Stimulated activated CD4-positive, alpha-beta T cell treated with anti-CD3 and anti-CD28 coated beads, Interleukin-4, amount 100 ng/mL, for 4 hours (primary cell): ENCODE measurements around the gene TAPT1.
"Not testable (repeated sequence)": the region's sequence is repeated elsewhere in the genome, so short reads cannot be mapped to it uniquely, and the experiment has no call there.

Experiments used
- DNase-seq, 2 experiments: peaks; one replicate each; pipeline ENCODE4 v3.0.0-alpha.2; 2020

Gene TAPT1

GRCh38 chr4:16207409-16207808, 18.9 kb downstream of the TAPT1 start:
- no peak for DNase-seq

- no peak for DNase-seq
Observed at GRCh38 chr4:16206848-16207247, 19.4 kb downstream of the TAPT1 start.

GRCh38 chr4:16206301-16206700, 20.0 kb downstream of the TAPT1 start:
- DNase-seq: no peak

- no peak for DNase-seq
Observed at GRCh38 chr4:16205298-16206164, 20.7 kb downstream of the TAPT1 start.

GRCh38 chr4:16204505-16204904, 21.8 kb downstream of the TAPT1 start:
- DNase-seq: no peak

- DNase-seq: no peak
Observed at GRCh38 chr4:16203083-16203482, 23.2 kb downstream of the TAPT1 start.

GRCh38 chr4:16202598-16202997, 23.7 kb downstream of the TAPT1 start:
- DNase-seq: no peak

GRCh38 chr4:16199093-16199492, 27.2 kb downstream of the TAPT1 start:
- no peak for DNase-seq

- DNase-seq: no peak
Observed at GRCh38 chr4:16197876-16198665, 28.2 kb downstream of the TAPT1 start.

- no peak for DNase-seq
Observed at GRCh38 chr4:16196482-16197393, 29.5 kb downstream of the TAPT1 start.

- DNase-seq: no peak
Observed at GRCh38 chr4:16195209-16195608, 31.1 kb downstream of the TAPT1 start.

- DNase-seq: not testable (repeated sequence)
Observed at GRCh38 chr4:16194798-16195197, 31.5 kb downstream of the TAPT1 start.

- no peak for DNase-seq
Observed at GRCh38 chr4:16194214-16194613, 32.1 kb downstream of the TAPT1 start.

GRCh38 chr4:16192631-16193518, 33.4 kb downstream of the TAPT1 start:
- no peak for DNase-seq

GRCh38 chr4:16192057-16192456, 34.2 kb downstream of the TAPT1 start:
- no peak for DNase-seq

GRCh38 chr4:16187455-16187854, 38.8 kb downstream of the TAPT1 start:
- DNase-seq: no peak

- no peak for DNase-seq
Observed at GRCh38 chr4:16186986-16187385, 39.3 kb downstream of the TAPT1 start.

GRCh38 chr4:16183604-16184003, 42.7 kb downstream of the TAPT1 start:
- DNase-seq: no peak

GRCh38 chr4:16176621-16177020, 49.6 kb downstream of the TAPT1 start:
- no peak for DNase-seq

- DNase-seq: no peak
Observed at GRCh38 chr4:16171831-16172230, 54.4 kb downstream of the TAPT1 start.

GRCh38 chr4:16169490-16169889, 56.8 kb downstream of the TAPT1 start:
- DNase-seq: no peak
